GM11168 (cell line): ENCODE measurements around the gene RNF31.

Experiments
- in situ Hi-C: fragments of 300-500 bp; cut with MboI; formaldehyde crosslinking; loops from one replicate; pipeline ENCODE4 v1.12.0; 2022; ENCODE audit warnings: low sequenced_read_pairs; ENCODE audit not compliant: unreplicated experiment

Gene RNF31

GRCh38 chr14:24155100-24155499 is 7.8 kb downstream of the RNF31 start:
- in situ Hi-C loops = no loop called here

- in situ Hi-C loops = no loop called here
Observed at GRCh38 chr14:24156840-24157239, 9.5 kb downstream of the RNF31 start.

- in situ Hi-C loops = no loop called here
Observed at GRCh38 chr14:24157331-24157730, 10.0 kb downstream of the RNF31 start.

GRCh38 chr14:24159777-24160498 is 12.6 kb downstream of the RNF31 start:
- in situ Hi-C loops = no loop called here

- in situ Hi-C loops = no loop called here
Observed at GRCh38 chr14:24160499-24160849, 13.2 kb downstream of the RNF31 start.

GRCh38 chr14:24160850-24161804 is 13.8 kb downstream of the RNF31 start, which contains the start of gene IRF9:
IRF9 (plus strand) TSS chr14:24161265; CDS start chr14:24162145, 880 bp downstream.
- in situ Hi-C loops = no loop called here

GRCh38 chr14:24162093-24162492 is 14.8 kb downstream of the RNF31 start:
- in situ Hi-C loops = no loop called here

GRCh38 chr14:24164518-24164991 is 17.3 kb downstream of the RNF31 start:
- in situ Hi-C loops = no loop called here

GRCh38 chr14:24165785-24166184 is 18.5 kb downstream of the RNF31 start:
- in situ Hi-C loops = no loop called here

GRCh38 chr14:24167469-24168114 is 20.3 kb downstream of the RNF31 start:
- in situ Hi-C loops = no loop called here

GRCh38 chr14:24171422-24172260 is 24.3 kb downstream of the RNF31 start, which contains the start of gene REC8:
REC8 (plus strand) TSS chr14:24172080; CDS start chr14:24172553, 473 bp downstream.
- in situ Hi-C loops = no loop called here

- in situ Hi-C loops = no loop called here
Observed at GRCh38 chr14:24172261-24172860, 25.1 kb downstream of the RNF31 start.

GRCh38 chr14:24172871-24173281 is 25.6 kb downstream of the RNF31 start:
- in situ Hi-C loops = no loop called here

GRCh38 chr14:24176599-24176998 is 29.3 kb downstream of the RNF31 start:
- in situ Hi-C loops = no loop called here

GRCh38 chr14:24177041-24177825 is 29.9 kb downstream of the RNF31 start:
- in situ Hi-C loops = no loop called here

GRCh38 chr14:24177891-24178290 is 30.6 kb downstream of the RNF31 start:
- in situ Hi-C loops = no loop called here

GRCh38 chr14:24178399-24179178 is 31.3 kb downstream of the RNF31 start:
- in situ Hi-C loops = no loop called here
